ENCODE measurements around the gene PPP1CC.
"Not testable (repeated sequence)": the region's sequence is repeated elsewhere in the genome, so short reads cannot be mapped to it uniquely, and the experiment has no call there.

PPP1CC gene

GRCh38 chr12:110750784-110751461 is 8.2 kb upstream of the PPP1CC start:
- no peak for DNase-seq

- DNase-seq, result no peak
Observed at GRCh38 chr12:110746550-110746949, 3.9 kb upstream of the PPP1CC start.

- DNase-seq, result no peak
Observed at GRCh38 chr12:110745542-110746284, 3.0 kb upstream of the PPP1CC start.

- DNase-seq, result no peak
Observed at GRCh38 chr12:110744601-110745264, 2.0 kb upstream of the PPP1CC start.

- no peak for DNase-seq
Observed at GRCh38 chr12:110744151-110744571, 1.5 kb upstream of the PPP1CC start.

- no peak for DNase-seq
Observed at GRCh38 chr12:110743571-110744093, 941 bp upstream of the PPP1CC start.

GRCh38 chr12:110742096-110742717 is 484 bp downstream of the PPP1CC start:
- no peak for DNase-seq

- DNase-seq, result peak; percentile 5
Observed at GRCh38 chr12:110741341-110742095, 1.2 kb downstream of the PPP1CC start.

GRCh38 chr12:110739894-110740293 is 2.8 kb downstream of the PPP1CC start:
- DNase-seq, result no peak

GRCh38 chr12:110739488-110739887 is 3.2 kb downstream of the PPP1CC start:
- no peak for DNase-seq

GRCh38 chr12:110737532-110737931 is 5.2 kb downstream of the PPP1CC start:
- DNase-seq, result no peak

GRCh38 chr12:110737016-110737415 is 5.7 kb downstream of the PPP1CC start:
- not testable (repeated sequence) for DNase-seq

- no peak for DNase-seq
Observed at GRCh38 chr12:110733900-110734299, 8.8 kb downstream of the PPP1CC start.

GRCh38 chr12:110733089-110733715 is 9.5 kb downstream of the PPP1CC start:
- no peak for DNase-seq

GRCh38 chr12:110732572-110732971 is 10.1 kb downstream of the PPP1CC start:
- no peak for DNase-seq

- no peak for DNase-seq
Observed at GRCh38 chr12:110731479-110731878, 11.2 kb downstream of the PPP1CC start.

GRCh38 chr12:110728628-110729027 is 14.1 kb downstream of the PPP1CC start:
- no peak for DNase-seq

- no peak for DNase-seq
Observed at GRCh38 chr12:110726708-110727369, 15.9 kb downstream of the PPP1CC start.

- no peak for DNase-seq
Observed at GRCh38 chr12:110726028-110726427, 16.7 kb downstream of the PPP1CC start.

- DNase-seq, result no peak
Observed at GRCh38 chr12:110725267-110725666, 17.4 kb downstream of the PPP1CC start.

- DNase-seq, result not testable (repeated sequence)
Observed at GRCh38 chr12:110722892-110723291, 19.8 kb downstream of the PPP1CC start.

All from GDM1 (cell line).